ENCODE measurements around the gene ANKRD33B.
"Not testable (repeated sequence)": the region's sequence is repeated elsewhere in the genome, so short reads cannot be mapped to it uniquely, and the experiment has no call there.

The ANKRD33B gene

GRCh38 chr5:10596310-10596703 is 32.4 kb downstream of the ANKRD33B start:
- DNase-seq = no peak

GRCh38 chr5:10596886-10597451 is 33.1 kb downstream of the ANKRD33B start:
- DNase-seq = no peak

GRCh38 chr5:10599113-10599512 is 35.2 kb downstream of the ANKRD33B start:
- no peak for DNase-seq

GRCh38 chr5:10599862-10600284 is 36.0 kb downstream of the ANKRD33B start:
- DNase-seq = no peak

GRCh38 chr5:10600626-10601245 is 36.9 kb downstream of the ANKRD33B start:
- no peak for DNase-seq

GRCh38 chr5:10601246-10602030 is 37.6 kb downstream of the ANKRD33B start:
- DNase-seq = no peak

GRCh38 chr5:10602031-10602806 is 38.3 kb downstream of the ANKRD33B start:
- DNase-seq = no peak

- no peak for DNase-seq
Observed at GRCh38 chr5:10604975-10605374, 41.1 kb downstream of the ANKRD33B start.

- DNase-seq = not testable (repeated sequence)
Observed at GRCh38 chr5:10606632-10607022, 42.8 kb downstream of the ANKRD33B start.

- no peak for DNase-seq
Observed at GRCh38 chr5:10607023-10607665, 43.3 kb downstream of the ANKRD33B start.

GRCh38 chr5:10607666-10608073 is 43.8 kb downstream of the ANKRD33B start:
- DNase-seq = no peak

- not testable (repeated sequence) for DNase-seq
Observed at GRCh38 chr5:10608081-10608480, 44.2 kb downstream of the ANKRD33B start.

- DNase-seq = no peak
Observed at GRCh38 chr5:10610058-10610457, 46.2 kb downstream of the ANKRD33B start.

- no peak for DNase-seq
Observed at GRCh38 chr5:10611290-10611689, 47.4 kb downstream of the ANKRD33B start.

- no peak for DNase-seq
Observed at GRCh38 chr5:10612251-10612650, 48.4 kb downstream of the ANKRD33B start.

- no peak for DNase-seq
Observed at GRCh38 chr5:10615693-10616092, 51.8 kb downstream of the ANKRD33B start.

GRCh38 chr5:10617103-10617502 is 53.2 kb downstream of the ANKRD33B start:
- no peak for DNase-seq

- no peak for DNase-seq
Observed at GRCh38 chr5:10618311-10618710, 54.4 kb downstream of the ANKRD33B start.

- DNase-seq = no peak
Observed at GRCh38 chr5:10619649-10620048, 55.8 kb downstream of the ANKRD33B start.

- no peak for DNase-seq
Observed at GRCh38 chr5:10620346-10620745, 56.5 kb downstream of the ANKRD33B start.

- no peak for DNase-seq
Observed at GRCh38 chr5:10621832-10622231, 58.0 kb downstream of the ANKRD33B start.

- no peak for DNase-seq
Observed at GRCh38 chr5:10622810-10623209, 58.9 kb downstream of the ANKRD33B start.
